Measurements from ENCODE around the gene SYT11. TPM values are rescaled to one million over a fixed set of nuclear protein-coding genes. Genes with fewer than 3 reads are reported as not detected.
"Not testable (repeated sequence)": the region's sequence is repeated elsewhere in the genome, so short reads cannot be mapped to it uniquely, and the experiment has no call there.

The SYT11 gene, protein sequence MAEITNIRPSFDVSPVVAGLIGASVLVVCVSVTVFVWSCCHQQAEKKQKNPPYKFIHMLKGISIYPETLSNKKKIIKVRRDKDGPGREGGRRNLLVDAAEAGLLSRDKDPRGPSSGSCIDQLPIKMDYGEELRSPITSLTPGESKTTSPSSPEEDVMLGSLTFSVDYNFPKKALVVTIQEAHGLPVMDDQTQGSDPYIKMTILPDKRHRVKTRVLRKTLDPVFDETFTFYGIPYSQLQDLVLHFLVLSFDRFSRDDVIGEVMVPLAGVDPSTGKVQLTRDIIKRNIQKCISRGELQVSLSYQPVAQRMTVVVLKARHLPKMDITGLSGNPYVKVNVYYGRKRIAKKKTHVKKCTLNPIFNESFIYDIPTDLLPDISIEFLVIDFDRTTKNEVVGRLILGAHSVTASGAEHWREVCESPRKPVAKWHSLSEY
- total RNA-seq (2014; rRNA removed; shearing (Covaris generic)): 15.0 and 16.9 TPM in 2 replicates
- polyA plus RNA-seq (2015; cell fraction: cytosol; rRNA removed): 8.4 and 11.8 TPM in 2 replicates
- polyA plus RNA-seq (2015; cell fraction: nucleus; rRNA removed): 28.6 and 30.5 TPM in 2 replicates

DNA sequence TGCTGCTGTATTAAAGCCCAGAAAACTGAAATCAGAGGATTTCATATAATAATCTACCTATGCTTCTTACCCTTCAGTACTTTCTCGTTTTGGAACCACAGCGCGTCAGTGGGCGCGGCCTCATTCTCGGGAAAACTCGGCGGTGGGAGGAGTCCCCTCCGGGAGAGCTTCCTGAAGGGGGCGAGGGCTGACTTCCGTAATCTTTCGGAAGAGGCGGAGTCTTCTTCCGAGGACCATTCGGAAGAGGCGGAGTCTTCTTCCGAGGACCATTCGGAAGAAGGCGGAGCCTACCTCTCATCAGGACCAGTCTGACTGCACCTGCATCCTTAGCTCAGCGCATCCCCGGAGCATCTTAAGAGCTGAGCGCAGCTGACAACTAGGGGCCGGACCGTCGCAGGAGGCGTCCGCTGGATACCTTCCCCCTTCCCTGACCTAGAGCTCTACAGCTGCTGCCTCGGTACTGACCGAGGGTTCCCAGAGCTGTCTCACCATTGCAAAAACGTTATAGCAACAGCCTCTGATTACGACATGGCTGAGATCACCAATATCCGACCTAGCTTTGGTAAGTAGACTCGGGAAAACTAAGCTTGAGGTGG is at the start of gene SYT11:
Gene SYT11, plus strand, starts transcription at position 334 of the 596 bp plus-strand sequence. Its CDS starts 195 bp downstream, at position 529.
- DNase-seq (ENCODE audit: low read depth): peak; percentile 92

DNA sequence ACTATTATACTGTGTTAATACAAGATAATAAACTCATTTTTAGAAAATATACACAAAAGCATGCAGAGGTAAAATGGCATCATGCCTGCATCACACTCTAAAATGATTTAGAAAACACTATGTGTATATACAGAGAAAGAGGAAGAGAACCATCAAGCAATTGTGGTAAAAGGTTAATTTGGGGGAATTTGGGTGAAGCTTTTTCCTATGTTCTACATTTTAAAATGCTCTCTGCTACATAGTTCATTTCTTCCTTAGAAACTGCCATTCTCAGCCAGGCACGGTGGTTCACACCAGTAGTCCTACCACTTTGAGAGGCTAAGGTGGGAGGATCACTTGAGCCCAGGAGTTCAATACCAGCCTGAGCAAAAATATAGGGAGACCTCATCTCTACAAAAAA is 46.5 kb upstream of the SYT11 start:
- no peak for DNase-seq (ENCODE audit: low read depth)

DNA sequence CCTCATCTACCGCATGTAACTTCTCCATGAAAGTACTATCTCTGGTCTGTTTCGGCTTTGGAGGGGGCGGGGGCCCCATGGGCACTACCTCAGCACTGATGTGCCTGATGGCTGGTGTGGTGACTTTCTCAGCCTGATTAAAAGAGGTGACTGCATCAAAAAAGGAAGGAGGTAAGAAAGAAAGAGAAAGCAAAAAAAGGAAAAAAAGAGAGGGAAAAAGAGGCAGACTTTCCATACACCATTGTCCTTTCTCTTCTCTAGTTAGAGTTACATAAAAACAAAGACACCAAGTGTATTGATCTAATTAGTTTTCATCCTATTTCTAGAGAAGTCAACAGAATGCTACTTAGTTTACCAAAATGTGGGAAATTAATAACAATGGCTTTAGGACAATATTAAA is 45.7 kb upstream of the SYT11 start:
- no peak for DNase-seq (ENCODE audit: low read depth)

DNA sequence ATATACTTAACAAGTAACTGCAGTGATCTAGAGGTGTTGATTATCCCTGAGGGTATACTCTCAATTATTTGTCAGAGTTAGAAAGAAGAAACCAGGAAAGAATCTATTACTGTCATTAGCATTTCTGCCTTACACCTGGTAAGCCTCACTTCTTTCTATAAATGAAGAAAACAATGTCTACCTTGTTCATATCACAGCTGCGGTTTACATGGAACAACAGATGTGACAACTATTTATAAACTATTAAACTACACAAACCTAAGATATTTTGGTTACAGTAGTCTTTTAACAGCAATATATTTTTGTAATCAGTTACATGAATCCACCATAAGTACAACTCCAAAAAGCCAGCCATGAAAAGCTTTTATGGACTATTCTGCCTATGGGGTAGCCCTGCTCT is 43.0 kb upstream of the SYT11 start:
- no peak for DNase-seq (ENCODE audit: low read depth)

DNA sequence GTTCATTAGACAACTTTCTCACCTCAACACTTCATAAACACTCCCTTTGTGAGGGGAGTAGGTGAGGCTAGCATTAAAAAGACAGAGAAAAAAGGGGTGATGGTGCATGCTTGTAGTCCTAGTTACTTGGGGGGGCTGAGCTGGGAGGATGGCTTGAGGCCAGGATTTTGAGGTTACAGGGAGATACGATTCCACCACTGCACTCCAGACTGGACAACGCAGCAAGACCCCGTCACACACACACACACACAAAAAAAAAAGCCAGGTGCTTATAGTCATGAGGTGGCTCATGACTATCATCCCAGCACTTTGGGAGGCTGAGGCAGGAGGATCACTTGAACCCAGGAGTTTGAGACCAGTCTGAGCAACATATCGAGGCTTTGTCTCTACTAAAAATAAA is 31.9 kb upstream of the SYT11 start:
- DNase-seq (ENCODE audit: low read depth): no peak

DNA sequence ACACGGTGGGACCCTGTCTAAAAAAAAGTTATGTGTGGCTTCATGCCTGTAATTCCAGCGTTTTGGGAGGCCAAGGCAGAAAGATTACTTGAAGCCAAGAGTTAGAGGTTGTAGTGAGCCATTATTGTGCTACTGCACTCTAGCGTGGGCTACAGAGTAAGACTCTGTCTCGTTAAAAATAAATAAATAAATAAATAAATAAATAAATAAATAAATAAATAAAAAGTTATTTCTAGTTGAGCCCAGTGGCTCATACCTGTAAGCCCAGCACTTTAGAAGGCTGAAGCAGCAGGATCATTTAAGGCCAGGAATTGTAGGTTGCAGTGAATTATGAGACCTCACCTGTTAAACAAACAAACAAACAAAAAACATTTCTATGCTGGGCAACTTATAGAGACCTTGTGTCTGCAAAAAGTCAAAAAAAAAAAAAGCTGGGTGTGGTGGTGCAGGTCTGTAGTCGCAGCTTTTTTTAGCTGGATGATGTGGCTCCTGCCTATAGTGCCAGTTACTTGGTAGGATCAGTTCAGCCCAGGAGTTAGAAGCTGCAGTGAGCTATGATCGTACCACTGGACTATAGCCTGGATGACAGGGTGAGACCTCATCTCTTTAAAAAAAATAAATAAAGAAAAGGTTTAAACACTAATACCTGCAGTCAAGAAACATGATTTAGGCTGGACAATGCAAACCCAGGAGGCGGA is 27.9 kb upstream of the SYT11 start:
- no peak for DNase-seq (ENCODE audit: low read depth)

DNA sequence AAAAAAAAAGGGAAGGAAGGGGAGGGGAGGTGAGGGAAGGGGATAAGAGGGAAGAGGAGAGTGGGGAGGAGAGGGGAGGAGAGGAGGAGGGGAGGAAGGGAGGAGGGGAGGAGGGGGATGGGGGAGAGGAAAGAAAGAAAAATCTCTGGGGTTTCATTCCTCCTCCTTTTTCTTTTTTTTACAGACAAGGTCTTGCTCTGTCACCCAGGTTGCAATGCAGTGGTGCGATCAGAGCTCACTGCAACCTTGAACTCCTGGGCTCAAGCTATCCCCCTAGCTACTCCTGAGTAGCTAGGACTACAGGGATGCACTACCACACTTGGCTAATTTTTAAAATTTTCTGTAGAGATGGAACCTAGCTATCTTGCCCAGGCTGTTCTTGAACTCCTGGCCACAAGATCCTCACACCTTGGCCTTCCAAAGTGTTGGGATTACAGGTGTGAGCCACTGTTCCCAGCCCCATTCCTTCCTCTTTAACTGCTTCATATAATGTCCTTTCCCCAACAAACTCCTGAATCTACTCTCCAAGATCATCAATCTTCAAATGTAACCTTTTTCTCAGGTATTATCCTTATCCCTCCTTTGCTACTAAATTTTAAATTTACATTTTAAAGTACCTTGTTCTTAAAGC is 25.6 kb upstream of the SYT11 start:
- no peak for DNase-seq (ENCODE audit: low read depth)

DNA sequence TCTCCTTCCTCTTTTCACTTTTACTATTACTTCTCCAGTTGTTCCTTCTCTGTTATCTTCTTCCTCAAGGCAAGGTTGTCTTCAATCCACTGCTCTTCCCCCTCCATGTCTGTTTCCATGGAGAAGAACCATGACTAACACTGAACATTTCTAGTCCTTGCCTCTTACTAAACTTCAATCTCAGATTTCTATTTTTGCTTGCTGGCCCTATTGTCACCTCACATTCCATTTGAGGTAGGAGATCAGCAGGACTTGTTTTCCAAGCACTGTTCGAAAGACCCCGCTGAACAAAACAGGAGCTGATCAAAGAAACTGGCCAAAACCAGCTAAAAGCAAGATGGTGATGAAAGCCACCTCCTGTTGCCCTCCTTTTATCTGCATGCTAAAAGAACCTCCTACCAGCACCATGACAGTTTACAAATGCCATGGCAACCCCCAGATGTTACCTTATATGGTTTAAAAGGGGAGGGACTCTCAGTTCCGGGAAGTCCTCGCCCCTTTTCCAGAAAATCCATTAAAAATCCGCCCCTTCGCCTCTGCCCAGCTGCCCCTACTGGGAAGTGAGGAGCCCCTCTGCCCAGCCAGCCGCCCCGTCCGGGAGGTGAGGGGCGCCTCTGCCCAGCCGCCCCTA is 25.0 kb upstream of the SYT11 start:
- peak; percentile 40 for DNase-seq (ENCODE audit: low read depth)

DNA sequence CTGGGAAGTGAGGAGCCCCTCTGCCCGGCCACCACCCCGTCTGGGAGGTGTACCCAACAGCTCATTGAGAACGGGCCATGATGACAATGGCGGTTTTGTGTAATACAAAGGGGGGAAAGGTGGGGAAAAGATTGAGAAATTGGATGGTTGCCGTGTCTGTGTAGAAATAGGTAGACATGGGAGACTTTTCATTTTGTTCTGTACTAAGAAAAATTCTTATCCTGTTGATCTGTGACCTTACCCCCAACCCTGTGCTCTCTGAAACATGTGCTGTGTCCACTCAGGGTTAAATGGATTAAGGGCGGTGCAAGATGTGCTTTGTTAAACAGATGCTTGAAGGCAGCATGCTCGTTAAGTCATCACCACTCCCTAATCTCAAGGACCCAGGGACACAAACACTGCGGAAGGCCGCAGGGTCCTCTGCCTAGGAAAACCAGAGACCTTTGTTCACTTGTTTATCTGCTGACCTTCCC is 24.4 kb upstream of the SYT11 start:
- not testable (repeated sequence) for DNase-seq (ENCODE audit: low read depth)

DNA sequence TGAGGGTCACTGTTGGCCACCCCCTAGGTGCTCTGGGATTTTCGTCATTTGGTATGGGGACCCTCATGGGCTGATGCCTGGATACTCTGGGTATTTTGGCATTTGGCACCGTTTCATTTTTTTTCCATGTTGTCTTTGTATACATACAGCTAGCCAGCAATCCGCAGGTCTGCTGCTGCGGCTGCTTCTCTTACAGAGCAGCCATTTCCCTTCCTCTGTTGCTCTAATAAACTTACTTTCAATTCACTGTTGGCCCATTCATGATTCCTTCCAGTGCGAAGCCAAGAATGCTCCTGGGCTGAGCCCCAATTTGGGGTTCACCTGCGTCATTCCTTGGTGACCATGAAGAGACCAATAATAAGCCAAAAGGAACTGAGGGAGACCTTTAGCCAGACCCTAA is 23.8 kb upstream of the SYT11 start:
- no peak for DNase-seq (ENCODE audit: low read depth)

DNA sequence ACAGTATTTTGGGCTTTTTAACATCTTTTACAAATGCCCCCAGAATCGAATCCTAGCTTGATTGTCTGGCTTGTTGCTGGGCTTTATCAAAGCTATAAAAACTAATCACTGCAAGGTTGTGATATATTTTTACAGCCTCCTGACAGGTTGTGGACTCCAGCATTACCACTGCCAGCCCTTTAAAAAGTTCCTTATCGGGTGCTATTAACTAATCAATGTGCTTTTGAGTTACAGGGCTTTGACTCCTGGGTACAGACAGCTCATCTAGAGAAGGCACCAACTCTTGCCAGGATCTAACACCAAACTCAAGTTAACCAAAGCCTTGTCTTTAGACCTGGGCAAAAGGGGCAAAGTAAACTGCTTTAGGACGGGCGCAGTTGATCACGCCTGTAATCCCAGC is 19.0 kb upstream of the SYT11 start:
- no peak for DNase-seq (ENCODE audit: low read depth)

DNA sequence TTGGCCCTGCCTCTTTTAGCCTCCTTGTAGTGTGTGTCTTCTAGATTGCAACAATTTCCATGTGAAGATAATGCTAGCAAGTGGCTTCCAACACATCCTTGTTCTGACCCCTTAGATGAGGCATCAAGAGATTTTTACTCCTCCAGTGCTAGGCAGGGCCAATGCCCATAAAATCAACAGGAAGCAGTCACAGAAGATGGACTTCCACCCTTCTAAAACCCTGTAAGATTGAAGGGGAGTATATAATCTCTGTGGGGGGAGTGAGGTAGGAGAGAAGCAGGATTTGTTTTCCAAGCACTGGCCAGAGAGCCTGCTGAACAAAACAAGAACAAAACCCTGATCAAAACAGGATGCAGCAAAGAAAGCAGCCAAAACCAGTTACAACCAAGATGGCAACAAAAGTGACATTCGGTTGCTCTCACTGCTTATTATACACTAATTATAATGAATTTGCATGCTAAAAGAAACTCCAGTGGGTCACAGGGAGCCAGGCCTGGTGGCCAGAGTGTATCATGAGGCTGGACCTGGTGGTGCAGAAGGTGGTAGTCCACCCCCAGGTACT is 14.4 kb upstream of the SYT11 start:
- DNase-seq (ENCODE audit: low read depth): no peak

DNA sequence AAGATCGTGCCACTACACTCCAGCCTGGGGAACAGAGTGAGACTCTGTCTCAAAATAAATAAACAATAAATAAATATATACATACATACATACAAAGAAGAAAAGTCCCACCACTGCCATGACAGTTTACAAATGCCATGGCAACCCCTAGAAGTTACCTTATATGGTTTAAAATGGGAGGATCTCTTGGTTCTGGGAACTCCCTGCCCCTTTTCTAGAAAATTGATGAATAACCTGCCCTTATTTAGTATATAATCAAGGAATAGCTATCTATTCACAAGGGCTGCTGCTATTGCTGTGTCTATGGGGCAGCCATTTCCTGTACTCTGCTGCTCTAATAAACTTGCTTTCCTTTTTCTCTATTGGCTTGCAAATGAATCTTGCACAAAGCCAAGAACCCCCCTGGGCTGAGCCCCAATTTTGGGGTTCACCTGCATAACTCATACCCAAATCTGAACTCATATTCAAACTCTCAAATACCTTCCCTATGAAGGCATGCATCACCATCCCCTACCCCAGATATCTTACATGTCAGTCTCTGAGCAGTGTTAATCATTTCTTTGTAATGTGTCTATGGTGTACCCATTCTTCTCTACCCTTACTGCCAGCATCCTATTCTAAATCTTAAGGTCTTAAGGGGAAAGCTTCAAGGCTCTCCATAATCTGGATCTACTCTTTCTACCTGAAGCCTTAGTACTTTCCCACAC is 11.4 kb upstream of the SYT11 start:
- DNase-seq (ENCODE audit: low read depth): no peak

DNA sequence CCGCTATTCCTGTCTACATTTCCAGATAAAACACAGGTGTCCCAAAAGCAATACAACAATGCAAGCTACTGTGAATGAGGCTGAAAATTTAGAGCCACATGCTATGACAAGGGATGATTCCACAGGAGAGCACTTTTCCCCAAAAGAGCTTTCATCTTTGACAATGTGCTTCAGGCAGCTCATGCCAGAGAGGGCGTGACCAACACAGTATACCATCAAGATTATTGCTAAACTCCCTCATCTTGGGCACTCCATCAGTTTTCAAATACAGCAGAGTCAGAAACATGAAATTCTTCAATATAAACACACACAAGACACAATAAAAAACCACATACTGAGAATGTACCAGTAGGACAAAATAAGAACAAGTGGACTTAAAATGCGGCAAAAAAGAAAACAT is 9.0 kb upstream of the SYT11 start:
- DNase-seq (ENCODE audit: low read depth): no peak

DNA sequence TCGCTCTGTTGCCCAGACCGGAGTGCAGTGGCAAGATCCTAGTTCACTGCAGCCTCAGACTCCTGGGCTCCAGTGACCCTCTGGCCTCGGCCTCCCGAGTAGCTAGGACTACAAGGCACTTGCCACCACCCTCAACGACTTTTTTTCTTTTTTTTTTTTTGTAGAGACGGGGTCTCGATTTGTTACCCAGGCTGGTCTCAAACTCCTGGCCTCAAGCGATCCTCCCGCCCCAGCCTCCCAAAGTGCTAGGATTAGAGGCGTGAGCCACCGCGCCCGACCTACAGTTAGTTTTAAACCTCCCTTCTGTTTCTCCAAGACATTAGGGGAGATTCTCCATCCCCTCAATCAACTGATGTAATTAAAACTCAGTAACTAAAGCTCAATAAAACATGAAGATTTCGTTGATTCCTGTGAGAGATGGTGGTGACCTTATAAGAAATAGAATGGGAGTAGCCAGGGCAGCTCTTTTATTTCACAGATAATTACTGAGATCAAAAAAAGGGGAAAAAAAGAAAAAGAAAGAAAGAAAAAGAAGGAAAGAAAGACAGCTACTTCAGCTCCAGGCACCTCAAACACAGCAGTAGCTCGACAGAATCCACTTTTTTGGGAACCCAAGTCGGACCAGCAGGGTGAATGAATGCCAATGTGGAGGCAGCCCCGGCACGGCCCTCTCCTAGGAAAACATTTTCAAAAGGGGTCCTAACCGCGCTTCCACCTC is 3.0 kb upstream of the SYT11 start:
- no peak for DNase-seq (ENCODE audit: low read depth)

DNA sequence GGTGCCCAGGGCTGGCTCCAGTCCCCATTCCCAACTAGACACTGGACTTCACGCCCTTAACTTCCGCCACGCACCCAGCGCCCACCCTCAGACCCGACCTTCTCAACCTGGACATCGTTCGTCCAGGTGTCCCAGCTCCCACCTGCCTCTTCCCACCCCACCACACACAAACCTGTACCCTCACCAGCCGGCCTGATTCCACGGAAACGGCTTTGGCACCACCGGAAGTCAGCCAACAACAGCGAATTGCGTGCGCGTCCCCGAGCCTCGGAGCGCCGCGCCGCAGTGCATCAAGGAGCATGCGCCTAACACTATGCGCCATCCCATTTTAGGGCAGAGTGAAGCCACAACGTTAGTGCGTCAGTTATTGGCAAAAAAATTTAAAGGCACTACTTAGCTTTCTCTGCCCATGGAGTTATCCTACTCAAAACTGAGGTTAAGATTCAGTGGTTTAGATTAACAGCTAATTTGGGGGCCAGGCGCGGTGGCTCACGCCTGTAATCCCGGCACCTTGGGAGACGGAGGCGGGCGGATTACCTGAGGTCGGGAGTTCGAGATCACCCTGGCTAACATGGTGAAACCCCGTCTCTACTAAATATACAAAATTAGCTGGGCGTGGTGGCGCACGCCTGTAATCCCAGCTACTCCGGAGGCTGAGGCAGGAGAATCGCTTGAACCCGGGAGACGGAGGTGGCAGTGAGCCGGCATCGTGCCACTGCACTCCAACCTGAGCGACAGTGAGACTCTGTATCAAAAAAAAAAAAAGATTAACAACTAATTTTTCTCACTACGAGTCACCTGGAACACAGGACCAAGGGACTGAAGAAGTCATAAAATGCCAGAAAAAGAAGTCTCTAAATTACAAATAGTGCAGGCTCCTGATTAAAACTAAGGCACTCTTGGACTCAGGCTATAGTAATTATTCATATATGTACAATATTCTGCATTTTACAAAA is 2.1 kb upstream of the SYT11 start, which contains the start of gene GON4L:
Gene GON4L, minus strand, starts transcription at position 240 of the 956 bp plus-strand sequence. CDS start 3,434 bp downstream, outside the sequence.
- DNase-seq (ENCODE audit: low read depth): peak; percentile 90

DNA sequence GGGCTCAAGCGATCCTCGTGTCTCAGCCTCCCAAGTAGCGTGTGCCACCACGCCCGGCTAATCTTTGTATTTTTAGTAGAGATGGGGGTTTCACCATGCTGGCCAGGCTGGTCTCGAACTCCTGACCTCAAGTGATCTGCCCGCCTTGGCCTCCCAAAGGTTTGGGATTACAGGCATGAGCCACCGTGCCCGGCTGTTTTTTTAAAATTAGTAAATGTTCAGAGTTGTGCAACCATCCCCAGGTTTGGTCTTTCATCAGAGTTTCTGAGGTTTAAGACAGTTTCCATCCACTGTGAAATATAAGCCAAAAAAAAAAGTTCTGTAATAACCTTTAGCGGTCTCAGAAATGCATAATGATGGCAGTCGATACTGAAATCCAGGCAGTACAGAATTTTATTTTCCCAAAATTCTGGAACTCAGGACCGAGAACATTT is 550 bp upstream of the SYT11 start:
- DNase-seq (ENCODE audit: low read depth): no peak
